Naive B cell (primary cell): Measurements from ENCODE around the gene FRZB. TPM values are rescaled to one million over a fixed set of nuclear protein-coding genes. Genes with fewer than 3 reads are reported as not detected.

Experiments used
- ATAC-seq, 2 donors: fragments of 150-1000 bp; cut with Tn5 transposase; 2 replicates each; pipeline ENCODE4 v1.10.0; 2021; ENCODE audit warnings: low read depth in 2 of 2, mild to moderate bottlenecking in 2 of 2, moderate library complexity in 2 of 2
- DNase-seq: peaks from one replicate; pipeline ENCODE4 v3.0.0; 2022
- H3K27ac Mint-ChIP-seq, 6 donors: one replicate each; pipeline ENCODE4 v1.8.0; 2020 to 2022; ENCODE audit warnings: mild to moderate bottlenecking in 6 of 6, mixed read lengths in 6 of 6, moderate library complexity in 5 of 6, inconsistent platforms in 2 of 6
- H3K27me3 Mint-ChIP-seq, 3 donors: one replicate each; pipeline ENCODE4 v1.8.0; 2021 to 2022; ENCODE audit warnings: mixed read lengths in 3 of 3, mild to moderate bottlenecking in 1 of 3
- H3K36me3 Mint-ChIP-seq, 2 donors: one replicate each; pipeline ENCODE4 v1.8.0; 2020 to 2022; ENCODE audit warnings: mixed read lengths in 2 of 2, inconsistent platforms in 1 of 2, mild to moderate bottlenecking in 1 of 2
- H3K4me1 Mint-ChIP-seq, 3 donors: one replicate each; pipeline ENCODE4 v1.8.0; 2020 to 2022; ENCODE audit warnings: mixed read lengths in 3 of 3, inconsistent platforms in 1 of 3, mild to moderate bottlenecking in 1 of 3, moderate library complexity in 1 of 3
- H3K4me3 Mint-ChIP-seq, 8 donors: one replicate each; pipeline ENCODE4 v1.8.0; 2020 to 2022; ENCODE audit warnings: mild to moderate bottlenecking in 8 of 8, mixed read lengths in 8 of 8, moderate library complexity in 8 of 8, inconsistent platforms in 2 of 8
- H3K9me3 Mint-ChIP-seq, 7 donors: one replicate each; pipeline ENCODE4 v1.8.0; 2020 to 2022; ENCODE audit warnings: mixed read lengths in 7 of 7, mild to moderate bottlenecking in 5 of 7, inconsistent platforms in 2 of 7, moderate library complexity in 1 of 7
- polyA plus RNA-seq, 6 donors: library from polyadenylated mRNA; unstranded; fragments of 300-500 nt; fragmentation: Illumina TruSeq; gene quantifications; one replicate each; pipeline ENCODE4 v1.2.3, GENCODE V29; 2021; ENCODE audit warnings: low read depth in 6 of 6

Gene FRZB
- polyA plus RNA-seq, 6 donors from 2014 or later = not detected

- H3K4me1 Mint-ChIP-seq = no peaks in the 10 kb centered on the region
- H3K27ac Mint-ChIP-seq = no peak overlapping the region
- no peaks in the 10 kb centered on the region for H3K36me3 Mint-ChIP-seq
- H3K27me3 Mint-ChIP-seq = peaks cover 13 to 20% (median 16%) of the 10 kb centered on the region in 3 donors
- no peak overlapping the region for H3K4me3 Mint-ChIP-seq
- ATAC-seq = no peak
- no peaks in the 10 kb centered on the region for H3K9me3 Mint-ChIP-seq
- DNase-seq = no peak
Measured at GRCh38 chr2:182822733-182823132, 43.7 kb downstream of the FRZB start.

GRCh38 chr2:182821182-182821581, 45.3 kb downstream of the FRZB start:
- no peak for ATAC-seq
- Mint-ChIP-seq H3K9me3 (no peaks in the 10 kb centered on the region), H3K36me3 (no peaks in the 10 kb centered on the region), H3K27ac (no peak overlapping the region), H3K27me3 (peaks cover 10 to 16% (median 16%) of the 10 kb centered on the region in 3 donors), H3K4me1 (no peaks in the 10 kb centered on the region), H3K4me3 (no peak overlapping the region)
- no peak for DNase-seq

- Mint-ChIP-seq H3K27me3 (peaks cover 12 to 16% (median 16%) of the 10 kb centered on the region in 3 donors), H3K27ac (no peak overlapping the region), H3K4me3 (no peak overlapping the region), H3K4me1 (no peaks in the 10 kb centered on the region), H3K9me3 (no peaks in the 10 kb centered on the region), H3K36me3 (no peaks in the 10 kb centered on the region)
- ATAC-seq (no peak), DNase-seq (no peak)
Measured at GRCh38 chr2:182819412-182819811, 47.0 kb downstream of the FRZB start.

- ATAC-seq (no peak), DNase-seq (no peak)
- Mint-ChIP-seq H3K27ac (no peak overlapping the region), H3K27me3 (peaks cover 8 to 19% (median 14%) of the 10 kb centered on the region in 3 donors), H3K4me1 (no peaks in the 10 kb centered on the region), H3K36me3 (no peaks in the 10 kb centered on the region), H3K9me3 (no peaks in the 10 kb centered on the region), H3K4me3 (no peak overlapping the region)
Measured at GRCh38 chr2:182818925-182819324, 47.5 kb downstream of the FRZB start.

DNA sequence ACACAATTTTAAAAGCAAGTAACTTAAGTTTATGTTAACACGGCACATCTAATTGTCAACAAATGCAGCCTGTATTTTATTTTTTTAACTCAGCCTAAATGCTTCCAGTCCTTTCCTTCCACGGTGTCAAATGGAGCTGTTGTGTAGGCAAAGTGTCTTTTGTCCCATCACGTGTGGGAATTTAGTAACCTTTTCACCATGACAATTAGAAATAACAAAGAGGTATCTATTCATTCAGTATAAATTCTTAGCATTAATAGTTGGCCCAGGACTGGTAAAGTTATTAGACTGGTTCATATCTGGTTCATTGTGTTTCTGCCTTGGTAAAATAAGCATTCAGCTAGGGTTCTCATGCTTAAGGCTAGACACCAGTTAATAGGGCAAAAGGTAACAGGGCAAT, 47.9 kb downstream of the FRZB start:
- no peaks in the 10 kb centered on the region for H3K36me3 Mint-ChIP-seq
- peaks cover 8 to 19% (median 9%) of the 10 kb centered on the region in 3 donors for H3K27me3 Mint-ChIP-seq

GRCh38 chr2:182817558-182817957, 48.9 kb downstream of the FRZB start:
- H3K4me1 Mint-ChIP-seq = no peaks in the 10 kb centered on the region
- H3K27me3 Mint-ChIP-seq = peaks cover 1 to 18% (median 8%) of the 10 kb centered on the region in 3 donors
- no peak overlapping the region for H3K27ac Mint-ChIP-seq
- H3K4me3 Mint-ChIP-seq = no peak overlapping the region
- no peaks in the 10 kb centered on the region for H3K36me3 Mint-ChIP-seq
- ATAC-seq (no peak), DNase-seq (no peak)
- no peaks in the 10 kb centered on the region for H3K9me3 Mint-ChIP-seq

More for the DNA sequence above, 47.9 kb downstream of the FRZB start:
- no peak overlapping the region for H3K4me3 Mint-ChIP-seq
- H3K27ac Mint-ChIP-seq = no peak overlapping the region
- ATAC-seq = no peak
- no peaks in the 10 kb centered on the region for H3K9me3 Mint-ChIP-seq
- DNase-seq = no peak
- H3K4me1 Mint-ChIP-seq = no peaks in the 10 kb centered on the region

DNA sequence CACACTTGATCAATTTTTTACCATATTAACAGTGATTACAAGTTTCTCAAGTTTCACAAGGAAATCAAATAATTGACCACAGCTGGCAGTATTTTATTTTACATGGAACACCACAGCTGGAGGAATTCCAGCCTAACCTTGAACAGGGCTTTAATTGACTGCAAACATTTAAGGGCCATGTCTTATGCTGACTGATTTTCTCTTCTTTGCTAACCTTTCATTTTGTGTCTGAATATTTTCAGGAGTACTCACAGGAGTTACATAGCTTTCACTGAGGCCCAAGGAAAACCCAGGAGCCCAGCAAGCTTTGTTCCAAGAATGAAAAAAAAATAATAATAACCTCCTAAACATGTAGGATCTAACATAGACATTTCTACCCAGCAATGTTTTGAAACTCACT, 49.6 kb downstream of the FRZB start:
- Mint-ChIP-seq H3K36me3 (no peaks in the 10 kb centered on the region), H3K27ac (no peak overlapping the region), H3K9me3 (no peaks in the 10 kb centered on the region), H3K27me3 (peaks cover 8 to 24% (median 13%) of the 10 kb centered on the region in 3 donors), H3K4me1 (no peaks in the 10 kb centered on the region), H3K4me3 (no peak overlapping the region)
- ATAC-seq (no peak), DNase-seq (no peak)

- peaks cover 8 to 31% (median 13%) of the 10 kb centered on the region in 3 donors for H3K27me3 Mint-ChIP-seq
- H3K4me3 Mint-ChIP-seq = no peak overlapping the region
- DNase-seq = no peak
- H3K9me3 Mint-ChIP-seq = no peaks in the 10 kb centered on the region
- no peaks in the 10 kb centered on the region for H3K4me1 Mint-ChIP-seq
- no peak for ATAC-seq
- H3K36me3 Mint-ChIP-seq = no peaks in the 10 kb centered on the region
- no peak overlapping the region for H3K27ac Mint-ChIP-seq
Measured at GRCh38 chr2:182814804-182815203, 51.6 kb downstream of the FRZB start.

GRCh38 chr2:182814380-182814779, 52.1 kb downstream of the FRZB start:
- no peak for DNase-seq
- Mint-ChIP-seq H3K36me3 (no peaks in the 10 kb centered on the region), H3K27me3 (peaks cover 8 to 31% (median 10%) of the 10 kb centered on the region in 3 donors), H3K27ac (no peak overlapping the region), H3K9me3 (no peaks in the 10 kb centered on the region), H3K4me1 (no peaks in the 10 kb centered on the region), H3K4me3 (no peak overlapping the region)
- no peak for ATAC-seq

- peaks cover 8 to 25% (median 10%) of the 10 kb centered on the region in 3 donors for H3K27me3 Mint-ChIP-seq
- H3K4me1 Mint-ChIP-seq = no peaks in the 10 kb centered on the region
- no peaks in the 10 kb centered on the region for H3K36me3 Mint-ChIP-seq
- H3K4me3 Mint-ChIP-seq = no peak overlapping the region
- no peaks in the 10 kb centered on the region for H3K9me3 Mint-ChIP-seq
- H3K27ac Mint-ChIP-seq = no peak overlapping the region
- ATAC-seq (no peak), DNase-seq (no peak)
Measured at GRCh38 chr2:182810087-182810486, 56.4 kb downstream of the FRZB start.

DNA sequence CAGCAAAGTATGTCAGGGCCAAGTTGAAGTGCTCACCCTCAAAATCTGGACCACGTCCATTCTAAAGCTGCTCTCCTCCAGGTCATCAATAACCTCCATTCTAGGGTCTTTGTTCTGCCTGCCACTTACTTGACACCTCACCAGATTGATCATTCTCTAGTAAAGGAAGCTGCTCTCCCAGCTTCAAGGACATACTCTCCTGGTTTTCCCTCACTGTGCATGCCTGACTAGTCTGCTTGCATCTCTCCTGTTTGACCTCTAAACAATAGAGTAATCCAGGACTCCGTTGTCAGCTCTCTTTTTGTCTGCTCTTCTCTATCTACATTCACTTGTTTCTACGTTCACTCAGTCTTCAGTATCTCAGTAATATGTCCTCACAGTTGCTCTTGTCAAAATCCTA, 59.1 kb downstream of the FRZB start:
- ATAC-seq (no peak), DNase-seq (no peak)
- H3K4me3 Mint-ChIP-seq = no peak overlapping the region
- no peaks in the 10 kb centered on the region for H3K4me1 Mint-ChIP-seq
- no peak overlapping the region for H3K27ac Mint-ChIP-seq
- no peaks in the 10 kb centered on the region for H3K9me3 Mint-ChIP-seq
- H3K36me3 Mint-ChIP-seq = no peaks in the 10 kb centered on the region
- H3K27me3 Mint-ChIP-seq = peaks cover 10 to 19% (median 12%) of the 10 kb centered on the region in 3 donors

GRCh38 chr2:182804128-182804527, 62.3 kb downstream of the FRZB start:
- no peaks in the 10 kb centered on the region for H3K4me1 Mint-ChIP-seq
- no peak overlapping the region for H3K4me3 Mint-ChIP-seq
- H3K36me3 Mint-ChIP-seq = no peaks in the 10 kb centered on the region
- no peak overlapping the region for H3K27ac Mint-ChIP-seq
- no peaks in the 10 kb centered on the region for H3K9me3 Mint-ChIP-seq
- DNase-seq (no peak), ATAC-seq (no peak)
- peaks cover 16 to 36% (median 26%) of the 10 kb centered on the region in 3 donors for H3K27me3 Mint-ChIP-seq

DNA sequence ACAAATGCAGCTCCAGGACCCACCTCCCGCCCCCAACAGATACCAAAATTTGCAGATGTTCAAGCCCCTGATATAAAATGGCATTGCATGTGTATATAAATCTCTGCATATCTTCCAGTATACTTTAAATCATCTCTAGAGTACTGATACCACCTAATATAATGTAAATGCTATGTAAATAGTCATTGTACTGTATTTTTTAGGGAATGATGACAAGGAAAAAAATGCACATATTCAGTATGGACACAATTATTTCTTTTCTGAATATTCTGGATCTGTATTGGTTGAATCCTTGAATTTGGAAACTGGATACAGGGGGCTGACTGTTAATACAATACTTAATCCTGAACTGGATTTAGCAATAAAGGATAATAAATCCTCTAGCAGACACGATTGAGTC, 67.7 kb downstream of the FRZB start:
- no peak for ATAC-seq
- H3K36me3 Mint-ChIP-seq = no peaks in the 10 kb centered on the region
- no peak overlapping the region for H3K4me3 Mint-ChIP-seq
- no peak overlapping the region for H3K27ac Mint-ChIP-seq
- peaks cover 0 to 1% (median 0%) of the 10 kb centered on the region in 7 donors for H3K9me3 Mint-ChIP-seq
- peaks cover 26 to 36% (median 34%) of the 10 kb centered on the region in 3 donors for H3K27me3 Mint-ChIP-seq
- no peak for DNase-seq
- H3K4me1 Mint-ChIP-seq = no peaks in the 10 kb centered on the region

GRCh38 chr2:182792441-182792840, 74.0 kb downstream of the FRZB start:
- no peaks in the 10 kb centered on the region for H3K36me3 Mint-ChIP-seq
- no peak for DNase-seq
- H3K4me3 Mint-ChIP-seq = no peak overlapping the region
- no peak for ATAC-seq
- H3K27me3 Mint-ChIP-seq = peaks cover 0 to 10% (median 4%) of the 10 kb centered on the region in 3 donors
- H3K4me1 Mint-ChIP-seq = peaks cover 0 to 5% (median 4%) of the 10 kb centered on the region in 3 donors
- no peak overlapping the region for H3K27ac Mint-ChIP-seq
- H3K9me3 Mint-ChIP-seq = peaks cover 0 to 1% (median 0%) of the 10 kb centered on the region in 7 donors

DNA sequence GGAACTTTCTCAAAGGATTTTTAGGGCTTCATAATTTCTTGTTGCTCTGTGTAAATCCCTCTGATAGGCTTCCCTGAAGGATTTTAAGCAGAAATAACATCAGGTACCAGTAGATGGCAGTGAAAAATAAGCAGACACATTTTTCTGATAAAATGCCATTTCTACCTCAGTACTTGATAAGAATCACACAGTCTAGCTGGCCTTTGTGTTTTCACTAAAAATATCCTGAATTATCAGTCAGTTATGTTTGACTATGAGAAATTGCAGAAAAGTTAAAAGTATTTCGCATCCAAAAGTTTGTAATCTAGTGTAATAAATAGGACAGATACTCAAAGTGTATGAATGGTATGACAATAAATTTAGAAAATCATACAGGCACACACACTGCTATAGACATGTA, 81.7 kb downstream of the FRZB start:
- Mint-ChIP-seq H3K4me1 (peaks cover 0 to 5% (median 0%) of the 10 kb centered on the region in 3 donors), H3K36me3 (peaks cover 15 to 19% of the 10 kb centered on the region in 2 donors), H3K27me3 (no peaks in the 10 kb centered on the region), H3K27ac (no peak overlapping the region), H3K9me3 (peaks cover 0 to 6% (median 5%) of the 10 kb centered on the region in 7 donors), H3K4me3 (no peak overlapping the region)
- ATAC-seq (no peak), DNase-seq (no peak)
